Uterus (tissue), 4 donors: ENCODE results near the gene FOLR3. TPM values are rescaled to one million over a fixed set of nuclear protein-coding genes. Genes with fewer than 3 reads are reported as not detected.

Source experiments
- DNase-seq, 2 donors: peaks; one replicate each; pipeline ENCODE4 v3.0.0-alpha.2; 2019 to 2020
- H3K27ac ChIP-seq, 2 donors: fragments of 200-600 bp; sonication (generic); 1 replicate in 1 of 2; 2 replicates in 1 of 2; pipeline ENCODE4 v1.5.1; 2016 to 2018
- H3K27me3 ChIP-seq, 2 donors: fragments of 200-600 bp; sonication (generic); one replicate each; pipeline ENCODE4 v1.5.1; 2018 to 2019; ENCODE audit warnings: control low read depth in 1 of 2
- H3K36me3 ChIP-seq, 2 donors: fragments of 200-600 bp; sonication (generic); one replicate each; pipeline ENCODE4 v1.5.1; 2019; ENCODE audit warnings: control low read depth in 1 of 2
- H3K4me1 ChIP-seq, 2 donors: fragments of 200-600 bp; sonication (generic); one replicate each; pipeline ENCODE4 v1.5.1; 2018 to 2019; ENCODE audit warnings: control low read depth in 1 of 2
- H3K4me3 ChIP-seq, 2 donors: fragments of 200-600 bp; sonication (generic); 1 replicate in 1 of 2; 2 replicates in 1 of 2; pipeline ENCODE4 v1.5.1; 2018 to 2019; ENCODE audit warnings: mild to moderate bottlenecking in 1 of 2
- H3K9me3 ChIP-seq, 2 donors: fragments of 200-600 bp; sonication (generic); one replicate each; pipeline ENCODE4 v1.5.1; 2019; ENCODE audit warnings: control low read depth in 1 of 2
- POLR2A ChIP-seq, 2 donors: fragments of 450-650 bp; IDR thresholded peaks; one replicate each; pipeline ENCODE4 v1.6.1; 2016; ENCODE audit warnings: antibody characterized with exemption in 2 of 2, mild to moderate bottlenecking in 1 of 2, moderate library complexity in 1 of 2
- intact Hi-C: fragments of 100-400 bp; cut with DNase I; formaldehyde crosslinking; loops from one replicate; pipeline ENCODE4 v1.15.1; 2023; ENCODE audit warnings: low total_unique reads
- total RNA-seq, 4 donors: library from RNA; depleted of rRNA in 3 of 4; stranded (reverse); fragments of >200 nt in 3 of 4; gene quantifications; one replicate each; pipeline versions ENCODE4 v1.1.0 to v1.2.4, GENCODE V29; 2014 to 2023
- TF ChIP-seq, protein P1 (sequence below), 4 experiments: fragments of 200-600 bp in 2 of 4; fragments of 450-650 bp in 2 of 4; sonication (generic) in 2 of 4; IDR thresholded peaks; one replicate each; pipeline ENCODE4 v1.5.1; 2016 to 2019; ENCODE audit warnings: antibody characterized with exemption in 4 of 4, mild to moderate bottlenecking in 2 of 4, moderate library complexity in 1 of 4
- donor health status: DM: yes; HTN: yes; CAD: no.

FOLR3 gene
- total RNA-seq, 4 donors from 2014 or later, result not detected

DNA sequence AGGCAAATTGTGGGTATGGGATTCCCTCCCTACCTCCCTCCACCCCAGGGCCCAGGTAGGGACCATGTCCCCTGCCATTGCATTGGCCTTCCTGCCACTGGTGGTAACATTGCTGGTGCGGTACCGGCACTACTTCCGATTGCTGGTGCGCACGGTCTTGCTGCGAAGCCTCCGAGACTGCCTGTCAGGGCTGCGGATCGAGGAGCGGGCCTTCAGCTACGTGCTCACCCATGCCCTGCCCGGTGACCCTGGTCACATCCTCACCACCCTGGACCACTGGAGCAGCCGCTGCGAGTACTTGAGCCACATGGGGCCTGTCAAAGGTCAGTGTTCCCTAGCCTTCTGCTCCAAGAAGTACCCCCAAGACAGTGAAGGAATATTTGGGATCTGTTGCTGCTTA lies 29.6 kb upstream of the FOLR3 start, which contains the start of gene TOMT:
Gene TOMT, plus strand, starts transcription at position 37 of the 400 bp plus-strand sequence. Its CDS starts 28 bp downstream, at position 65.
- H3K27ac ChIP-seq, result no peak within 1 kb of the TSS
- H3K9me3 ChIP-seq, result no peaks in the 10 kb centered on the region
- H3K4me3 ChIP-seq, result no peak within 1 kb of the TSS
- no peak for DNase-seq
- peaks cover 0 to 11% of the 10 kb centered on the region in 2 donors for H3K4me1 ChIP-seq
- no peaks in the 10 kb centered on the region for H3K27me3 ChIP-seq
- TF ChIP-seq POLR2A (IDR thresholded peaks at IDR 0.05), result no peak
- TF ChIP-seq, protein P1, sequence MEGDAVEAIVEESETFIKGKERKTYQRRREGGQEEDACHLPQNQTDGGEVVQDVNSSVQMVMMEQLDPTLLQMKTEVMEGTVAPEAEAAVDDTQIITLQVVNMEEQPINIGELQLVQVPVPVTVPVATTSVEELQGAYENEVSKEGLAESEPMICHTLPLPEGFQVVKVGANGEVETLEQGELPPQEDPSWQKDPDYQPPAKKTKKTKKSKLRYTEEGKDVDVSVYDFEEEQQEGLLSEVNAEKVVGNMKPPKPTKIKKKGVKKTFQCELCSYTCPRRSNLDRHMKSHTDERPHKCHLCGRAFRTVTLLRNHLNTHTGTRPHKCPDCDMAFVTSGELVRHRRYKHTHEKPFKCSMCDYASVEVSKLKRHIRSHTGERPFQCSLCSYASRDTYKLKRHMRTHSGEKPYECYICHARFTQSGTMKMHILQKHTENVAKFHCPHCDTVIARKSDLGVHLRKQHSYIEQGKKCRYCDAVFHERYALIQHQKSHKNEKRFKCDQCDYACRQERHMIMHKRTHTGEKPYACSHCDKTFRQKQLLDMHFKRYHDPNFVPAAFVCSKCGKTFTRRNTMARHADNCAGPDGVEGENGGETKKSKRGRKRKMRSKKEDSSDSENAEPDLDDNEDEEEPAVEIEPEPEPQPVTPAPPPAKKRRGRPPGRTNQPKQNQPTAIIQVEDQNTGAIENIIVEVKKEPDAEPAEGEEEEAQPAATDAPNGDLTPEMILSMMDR (IDR thresholded peaks at IDR 0.05), result no peak
- intact Hi-C loops, result no loop called here
- H3K36me3 ChIP-seq, result no peaks in the 10 kb centered on the region

DNA sequence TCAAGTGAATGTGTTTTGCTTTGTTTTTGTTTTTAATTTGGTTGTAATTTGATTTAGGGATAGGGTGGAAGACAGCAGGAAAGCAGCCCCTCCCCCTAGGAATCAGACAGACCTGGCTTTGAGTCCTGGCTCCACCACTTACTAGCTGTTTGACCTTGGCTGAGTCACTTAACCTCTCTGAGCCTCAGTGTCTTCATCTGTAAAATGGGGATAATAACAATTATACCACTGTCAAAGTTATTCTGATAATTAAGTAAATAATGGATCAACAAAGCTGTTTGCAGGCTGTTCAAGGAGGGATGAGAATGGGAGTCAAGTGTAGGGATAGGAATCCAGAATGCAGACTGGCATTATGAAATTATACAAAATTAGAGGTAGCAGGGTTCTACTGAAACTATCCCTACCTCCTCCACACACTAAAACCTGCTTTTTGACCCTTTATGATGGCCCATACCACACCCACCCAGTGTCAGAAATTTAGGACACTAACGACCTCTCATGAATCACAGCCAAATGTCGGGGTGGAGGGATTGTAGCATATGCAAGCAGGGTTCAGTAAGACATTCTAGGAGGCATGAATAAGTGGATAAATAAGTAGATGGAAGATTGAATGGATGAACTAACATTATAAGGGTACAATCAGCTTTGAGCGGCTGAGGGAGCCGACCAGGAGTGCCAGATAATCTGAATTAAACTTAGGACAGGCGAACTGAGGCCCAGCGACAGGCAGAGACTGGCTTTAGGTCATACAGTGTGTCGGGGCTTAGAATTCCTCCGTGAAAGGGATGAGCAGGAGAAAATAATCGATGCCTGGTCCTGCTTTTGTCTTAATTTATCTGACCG lies 24.0 kb upstream of the FOLR3 start:
- Histone ChIP-seq H3K27me3 (no peaks in the 10 kb centered on the region), H3K36me3 (no peaks in the 10 kb centered on the region), H3K4me3 (peak overlapping the region; percentile 61 to 87), H3K9me3 (no peaks in the 10 kb centered on the region), H3K4me1 (peaks cover 0 to 5% of the 10 kb centered on the region in 2 donors), H3K27ac (peak overlapping the region; percentile 96 to 98)
- TF ChIP-seq, protein P1 (IDR thresholded peaks at IDR 0.05), result peak in 1 of 4 experiments; percentile 11
- TF ChIP-seq POLR2A (IDR thresholded peaks at IDR 0.05), result no peak
- DNase-seq, result no peak
- intact Hi-C loops, result no loop called here

DNA sequence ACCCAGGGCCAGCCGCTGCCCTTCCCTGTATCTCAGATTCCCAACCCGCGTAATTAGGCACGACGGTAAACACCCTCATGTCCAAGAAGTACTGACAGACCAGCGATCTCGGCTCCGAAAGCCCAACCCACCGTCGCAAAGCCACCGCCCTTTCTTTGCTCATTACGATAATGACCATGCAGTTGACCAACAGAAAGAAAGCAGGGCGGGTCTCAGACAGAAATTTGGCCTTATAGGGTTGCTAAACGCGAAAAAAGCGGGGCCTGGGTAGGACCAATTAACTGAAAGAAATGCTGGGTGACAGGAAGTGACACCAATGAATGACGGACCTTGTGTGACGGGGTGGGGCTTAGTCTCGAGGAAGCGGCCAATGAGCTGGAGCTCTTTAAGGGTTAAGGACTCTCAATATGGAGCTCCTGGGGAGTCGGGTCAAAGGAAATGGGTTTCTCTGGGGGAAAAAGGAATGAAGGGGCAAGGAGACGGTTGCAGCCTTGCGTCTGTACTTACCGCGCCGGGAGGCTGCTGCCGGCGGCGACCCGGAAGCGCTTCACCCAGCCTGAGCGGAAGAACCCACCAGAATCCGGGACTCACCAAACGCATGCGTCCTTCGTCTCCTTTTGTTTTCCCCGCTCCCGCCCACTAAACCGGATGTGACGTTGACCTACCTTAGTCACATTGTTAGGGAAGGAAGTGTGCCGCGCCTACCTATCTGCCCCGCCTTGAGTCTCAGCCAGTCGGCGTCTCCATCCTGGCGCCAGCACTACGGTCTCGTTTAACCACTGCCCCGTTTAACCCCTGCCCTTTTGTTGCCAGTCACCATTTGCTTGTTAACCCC lies 23.2 kb upstream of the FOLR3 start, which contains the start of gene ANAPC15:
Gene ANAPC15, minus strand, starts transcription at position 553 of the 835 bp plus-strand sequence. CDS start 1,419 bp downstream, outside the sequence.
- Histone ChIP-seq H3K36me3 (no peaks in the 10 kb centered on the region), H3K4me1 (peaks cover 0 to 5% of the 10 kb centered on the region in 2 donors), H3K4me3 (peak within 1 kb of the TSS; percentile 61 to 87), H3K27ac (peak within 1 kb of the TSS; percentile 96 to 98), H3K27me3 (no peaks in the 10 kb centered on the region), H3K9me3 (no peaks in the 10 kb centered on the region)
- DNase-seq, result peak; percentile 98 to 100
- intact Hi-C loops, result no loop called here
- TF ChIP-seq, protein P1 (IDR thresholded peaks at IDR 0.05), result peak in 2 of 4 experiments; percentile 25 to 33
- peak; percentile 94 to 100 for TF ChIP-seq POLR2A (IDR thresholded peaks at IDR 0.05)

DNA sequence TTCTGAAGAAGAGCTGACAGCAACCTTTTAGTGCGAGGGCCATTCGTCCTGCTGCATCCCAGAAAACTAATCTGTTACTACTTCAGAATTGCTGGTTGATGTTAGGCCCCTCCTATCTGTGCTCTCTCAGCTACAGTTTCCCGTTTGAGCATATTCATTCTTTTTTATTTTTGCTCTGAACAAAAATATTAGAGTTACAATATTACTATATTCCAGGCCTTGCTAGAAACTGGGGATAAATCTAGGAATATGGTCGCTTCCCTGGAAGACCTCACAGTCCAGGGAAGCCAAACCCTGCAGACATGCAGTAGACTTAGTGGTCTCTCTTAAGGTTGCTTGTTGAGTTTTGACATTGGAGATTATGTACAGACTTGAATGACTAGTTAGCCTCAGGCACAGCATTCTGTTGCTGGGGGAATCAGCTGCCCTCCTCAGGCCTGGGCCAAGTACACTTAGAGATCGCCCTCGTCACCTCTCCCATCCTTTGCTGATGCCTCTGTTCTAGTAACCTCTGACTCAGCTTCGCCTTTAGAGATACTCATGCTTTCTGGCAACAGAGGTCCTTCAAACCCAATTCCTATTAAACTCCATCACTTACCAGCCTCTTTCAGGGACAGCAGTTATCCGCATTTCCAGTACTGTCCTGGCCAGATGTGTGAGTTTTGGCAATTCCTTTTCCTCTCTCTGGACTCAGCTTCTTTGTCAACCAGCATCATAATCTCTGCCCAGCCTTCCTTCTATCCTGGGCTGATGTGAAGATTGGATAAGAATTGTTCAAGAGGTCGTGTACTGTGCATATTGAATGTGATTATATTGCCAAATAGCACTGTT lies 22.3 kb upstream of the FOLR3 start:
- DNase-seq, result no peak
- H3K4me1 ChIP-seq, result peaks cover 0 to 5% of the 10 kb centered on the region in 2 donors
- no peaks in the 10 kb centered on the region for H3K36me3 ChIP-seq
- peak overlapping the region; percentile 61 to 87 for H3K4me3 ChIP-seq
- H3K27ac ChIP-seq, result peak overlapping the region; percentile 96 to 98
- intact Hi-C loops, result no loop called here
- no peaks in the 10 kb centered on the region for H3K27me3 ChIP-seq
- TF ChIP-seq, protein P1 (IDR thresholded peaks at IDR 0.05), result no peak
- TF ChIP-seq POLR2A (IDR thresholded peaks at IDR 0.05), result no peak
- no peaks in the 10 kb centered on the region for H3K9me3 ChIP-seq
